Progenitor cell of endocrine pancreas (in vitro differentiated cells): ENCODE data around the gene CMIP. TPM values are rescaled to one million over a fixed set of nuclear protein-coding genes. Genes with fewer than 3 reads are reported as not detected.

Source experiments
- DNase-seq: peaks from one replicate; pipeline ENCODE4 v3.0.0; 2021; ENCODE audit warnings: low spot score; ENCODE audit not compliant: unreplicated experiment
- H3K27ac Mint-ChIP-seq: 2 replicates; pipeline ENCODE4 v1.8.0; 2021; ENCODE audit warnings: mild to moderate bottlenecking, moderate library complexity, mixed read lengths
- H3K27me3 Mint-ChIP-seq: 2 replicates; pipeline ENCODE4 v1.8.0; 2021; ENCODE audit warnings: mixed read lengths
- H3K36me3 Mint-ChIP-seq: 2 replicates; pipeline ENCODE4 v1.8.0; 2022; ENCODE audit warnings: mixed read lengths; ENCODE audit not compliant: insufficient read depth
- H3K4me1 Mint-ChIP-seq: 2 replicates; pipeline ENCODE4 v1.8.0; 2021; ENCODE audit warnings: low read depth, mixed read lengths
- H3K4me3 Mint-ChIP-seq: 2 replicates; pipeline ENCODE4 v1.8.0; 2021; ENCODE audit warnings: low read depth, mild to moderate bottlenecking, moderate library complexity, mixed read lengths
- H3K9me3 Mint-ChIP-seq: 2 replicates; pipeline ENCODE4 v1.8.0; 2021; ENCODE audit warnings: low read depth, mixed read lengths
- CTCF ChIP-seq: fragments of 200-600 bp; sonication (generic); IDR thresholded peaks from one replicate; pipeline ENCODE4 v1.5.0; 2021; ENCODE audit warnings: antibody characterized with exemption, mild to moderate bottlenecking; ENCODE audit not compliant: unreplicated experiment
- total RNA-seq: library from RNA; stranded (reverse); gene quantifications from 2 replicates; pipeline ENCODE4 v1.2.1, GENCODE V29; 2021

The CMIP gene
- total RNA-seq, 1 donor from 2014 or later = 62.7 TPM

- Mint-ChIP-seq H3K4me1 (peaks cover 14% of the 10 kb centered on the region), H3K4me3 (no peak overlapping the region), H3K36me3 (no peaks in the 10 kb centered on the region), H3K27me3 (no peaks in the 10 kb centered on the region), H3K27ac (peak overlapping the region; percentile 30), H3K9me3 (no peaks in the 10 kb centered on the region)
- no peak for DNase-seq
- TF ChIP-seq CTCF = no peak
Measured at GRCh38 chr16:81641395-81642106, 196.9 kb downstream of the CMIP start.

GRCh38 chr16:81642107-81642436, 197.5 kb downstream of the CMIP start:
- TF ChIP-seq CTCF = no peak
- Mint-ChIP-seq H3K9me3 (no peaks in the 10 kb centered on the region), H3K27me3 (no peaks in the 10 kb centered on the region), H3K4me3 (no peak overlapping the region), H3K36me3 (no peaks in the 10 kb centered on the region), H3K27ac (no peak overlapping the region), H3K4me1 (peaks cover 14% of the 10 kb centered on the region)
- no peak for DNase-seq

GRCh38 chr16:81642943-81643342, 198.3 kb downstream of the CMIP start:
- DNase-seq = no peak
- Mint-ChIP-seq H3K27me3 (no peaks in the 10 kb centered on the region), H3K36me3 (peaks cover under 1% of the 10 kb centered on the region), H3K9me3 (no peaks in the 10 kb centered on the region), H3K4me1 (peaks cover 14% of the 10 kb centered on the region), H3K4me3 (no peak overlapping the region), H3K27ac (no peak overlapping the region)
- TF ChIP-seq CTCF = no peak

GRCh38 chr16:81645266-81645694, 200.7 kb downstream of the CMIP start:
- peak overlapping the region; percentile 54 for H3K27ac Mint-ChIP-seq
- H3K4me1 Mint-ChIP-seq = peaks cover 11% of the 10 kb centered on the region
- DNase-seq = no peak
- no peaks in the 10 kb centered on the region for H3K9me3 Mint-ChIP-seq
- H3K36me3 Mint-ChIP-seq = peaks cover 3% of the 10 kb centered on the region
- no peak overlapping the region for H3K4me3 Mint-ChIP-seq
- H3K27me3 Mint-ChIP-seq = no peaks in the 10 kb centered on the region
- no peak for TF ChIP-seq CTCF

GRCh38 chr16:81645925-81646324, 201.3 kb downstream of the CMIP start:
- Mint-ChIP-seq H3K27ac (no peak overlapping the region), H3K4me3 (no peak overlapping the region), H3K27me3 (no peaks in the 10 kb centered on the region), H3K4me1 (peaks cover 11% of the 10 kb centered on the region), H3K9me3 (no peaks in the 10 kb centered on the region), H3K36me3 (peaks cover 3% of the 10 kb centered on the region)
- DNase-seq = no peak
- no peak for TF ChIP-seq CTCF
